ENCODE results near the gene FBXO28.

- TF ChIP-seq CTCF (conservative IDR thresholded peaks at IDR 0.05 in 1 of 2, IDR thresholded peaks at IDR 0.05 in 1 of 2; ENCODE audit: low read depth in 1 of 2, low read length in 2 of 2) (no peak), EZH2 (IDR thresholded peaks at IDR 0.05; ENCODE audit: low read length, missing control alignments) (no peak)
Measured at GRCh38 chr1:224205438-224205840, 91.5 kb downstream of the FBXO28 start.
